GM23248 (cell line): ENCODE results near the gene ACTRT3.

Experiments
- EZH2 ChIP-seq: fragments of 200-600 bp; sonication (generic); IDR thresholded peaks from 2 replicates; pipeline ENCODE4 v1.6.1; 2018; ENCODE audit warnings: antibody characterized with exemption, mild to moderate bottlenecking; ENCODE audit not compliant: insufficient read depth, poor library complexity, severe bottlenecking
- EZH2phosphoT487 ChIP-seq: fragments of 200-600 bp; sonication (generic); IDR thresholded peaks from 2 replicates; pipeline ENCODE4 v1.6.1; 2018; ENCODE audit warnings: antibody characterized with exemption, moderate library complexity, mild to moderate bottlenecking, low read depth; ENCODE audit not compliant: insufficient read depth

- TF ChIP-seq EZH2phosphoT487: no peak
- no peak for TF ChIP-seq EZH2
Measured at GRCh38 chr3:169750665-169751064, 18.7 kb downstream of the ACTRT3 start.
